Muscle of arm (tissue), 12 donors: ENCODE data around the gene CLASP1. TPM values are rescaled to one million over a fixed set of nuclear protein-coding genes. Genes with fewer than 3 reads are reported as not detected.
A peak's percentile ranks its signal among the peaks of the same experiment; 100 is the strongest.
"Not testable (repeated sequence)": the region's sequence is repeated elsewhere in the genome, so short reads cannot be mapped to it uniquely, and the experiment has no call there.

Source experiments
- DNase-seq: peaks from one replicate; pipeline ENCODE4 v3.0.0-alpha.2; 2013
- polyA plus RNA-seq, 12 donors: library from polyadenylated mRNA; unstranded; fragments of 120-200 nt; gene quantifications; one replicate each; pipeline ENCODE4 v1.2.1, GENCODE V29; 2013; ENCODE audit not compliant: insufficient read length in 12 of 12

CLASP1 gene
- polyA plus RNA-seq, 12 donors = 41.5 to 86.0 (median 58.7) TPM

DNA sequence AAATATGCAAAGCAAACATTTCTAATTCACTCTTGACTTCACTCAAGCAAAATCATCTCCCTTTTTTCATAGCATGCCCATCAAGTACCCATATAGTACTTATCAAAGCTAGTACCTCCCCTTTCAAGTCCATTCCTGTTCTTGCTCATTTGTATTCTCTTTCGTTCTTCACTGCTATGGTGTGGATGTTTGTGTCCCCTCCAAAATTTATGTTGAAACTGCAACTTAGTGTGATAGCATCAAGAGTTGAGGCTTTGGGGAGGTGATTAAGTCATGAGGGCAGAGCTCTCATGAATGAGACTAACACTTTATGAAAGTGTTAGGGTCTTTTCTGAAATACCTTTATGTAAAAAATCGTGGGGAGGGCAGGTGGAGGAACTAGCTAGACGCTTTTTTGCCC lies 65.7 kb downstream of the CLASP1 start:
- no peak for DNase-seq

DNA sequence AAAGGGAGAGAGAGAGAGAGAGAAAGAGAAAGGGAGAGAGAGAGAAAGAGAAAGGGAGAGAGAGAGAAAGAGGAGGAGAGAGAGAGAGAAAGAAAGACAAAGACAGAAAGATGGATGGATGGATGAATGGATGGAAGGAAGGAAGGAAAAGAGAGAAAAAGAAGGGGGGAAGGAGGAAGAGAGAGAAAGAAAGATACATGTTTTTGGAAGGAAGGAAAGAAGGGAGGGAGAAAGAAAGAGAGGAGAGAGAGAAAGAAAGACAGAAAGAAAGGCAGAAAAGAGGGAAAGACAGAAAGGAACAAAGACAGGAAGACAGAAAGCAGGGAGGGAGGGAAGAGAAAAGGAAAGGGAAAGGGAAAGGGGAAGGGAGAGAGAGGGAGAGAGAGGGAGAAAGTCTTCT lies 67.0 kb downstream of the CLASP1 start:
- DNase-seq = no peak

DNA sequence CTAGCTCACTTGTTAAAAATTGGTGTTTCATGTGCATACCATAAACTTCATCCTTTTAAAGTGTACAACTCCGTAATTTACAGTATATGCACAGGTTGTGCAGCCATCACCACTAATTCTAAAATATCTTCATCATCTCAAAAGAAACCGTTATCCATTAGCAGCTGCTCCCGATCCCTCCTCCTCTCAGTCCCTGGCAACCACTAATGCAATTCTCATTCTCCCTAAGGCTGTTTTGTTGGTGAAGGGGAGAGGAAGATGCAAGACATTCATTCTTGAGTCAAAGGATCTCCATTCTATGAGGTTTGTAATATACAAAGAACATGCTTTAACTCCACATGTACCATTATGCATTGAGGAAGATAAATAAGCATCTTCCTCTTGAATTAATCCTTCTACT lies 70.0 kb downstream of the CLASP1 start:
- no peak for DNase-seq

DNA sequence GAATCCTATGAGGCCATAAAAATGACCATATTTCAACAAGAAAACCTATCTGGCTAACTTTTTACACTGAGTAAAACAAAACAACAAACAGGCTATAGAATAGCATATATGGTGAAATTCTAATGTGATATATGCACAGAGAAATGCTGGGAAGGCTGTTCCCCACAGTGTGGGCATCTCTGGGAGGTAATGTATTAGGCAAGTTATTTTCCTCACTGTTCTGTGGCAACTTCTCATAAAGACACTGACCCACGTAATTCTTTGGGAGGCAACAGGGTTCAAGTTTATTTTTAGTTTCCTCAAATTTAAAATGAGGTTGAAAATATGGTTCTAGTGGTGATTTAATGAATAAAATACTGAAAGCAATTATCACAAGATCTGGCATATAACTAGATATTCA lies 71.9 kb downstream of the CLASP1 start:
- no peak for DNase-seq

DNA sequence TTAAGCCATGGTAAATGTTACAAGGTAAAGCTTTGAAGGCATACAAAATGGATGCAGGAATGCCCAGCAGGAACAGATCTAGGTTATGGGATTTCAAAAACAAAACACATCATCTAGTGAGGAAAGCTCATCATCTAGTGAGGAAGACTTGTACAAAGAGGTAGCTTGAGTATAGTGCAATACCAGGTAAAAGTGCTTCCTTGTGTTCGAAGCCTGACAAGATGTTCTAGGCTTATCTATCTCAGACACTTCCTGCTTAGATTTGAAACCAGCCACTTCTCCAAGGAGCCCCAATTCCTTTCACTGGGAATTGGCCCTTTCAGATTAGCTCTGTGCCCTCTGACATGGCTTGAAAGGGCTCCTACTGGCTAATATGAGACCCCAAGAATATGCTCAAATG lies 73.0 kb downstream of the CLASP1 start:
- DNase-seq = no peak

DNA sequence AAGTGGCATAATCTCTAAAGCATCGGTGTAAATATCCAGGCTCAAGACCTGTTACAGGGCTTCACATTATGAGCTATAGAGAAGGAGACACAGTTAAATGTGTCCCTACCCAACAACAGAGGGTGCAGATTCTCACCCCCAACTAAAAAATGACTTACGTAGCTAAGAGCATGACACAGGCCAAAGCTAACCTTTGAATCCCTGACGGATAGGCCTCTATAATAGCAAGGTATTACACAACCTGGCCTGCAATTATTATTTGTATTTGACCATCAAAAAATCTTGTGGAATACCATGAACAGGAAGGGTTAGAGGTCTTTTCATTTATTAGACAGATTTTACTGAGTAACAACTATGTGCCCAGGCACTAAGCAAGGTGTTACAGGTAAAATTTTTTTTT lies 73.5 kb downstream of the CLASP1 start:
- DNase-seq = no peak

DNA sequence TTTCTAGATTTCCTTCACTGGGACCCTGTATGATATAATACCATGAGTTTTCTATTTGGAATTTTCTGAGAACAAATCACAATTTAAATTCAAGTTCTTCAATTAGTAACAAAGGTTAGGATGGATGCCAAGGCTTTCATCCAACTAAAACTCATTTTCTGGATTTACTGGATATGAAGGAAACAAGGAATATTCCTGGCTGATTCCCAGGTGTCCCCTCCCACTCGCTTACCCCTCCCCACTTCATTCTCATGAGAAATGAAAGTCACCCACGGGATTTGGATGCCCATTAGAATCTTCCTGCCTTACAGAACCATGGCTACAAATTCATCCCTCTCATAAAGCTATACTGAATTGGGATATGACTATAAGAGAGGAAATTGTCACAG lies 78.6 kb downstream of the CLASP1 start:
- DNase-seq = no peak

DNA sequence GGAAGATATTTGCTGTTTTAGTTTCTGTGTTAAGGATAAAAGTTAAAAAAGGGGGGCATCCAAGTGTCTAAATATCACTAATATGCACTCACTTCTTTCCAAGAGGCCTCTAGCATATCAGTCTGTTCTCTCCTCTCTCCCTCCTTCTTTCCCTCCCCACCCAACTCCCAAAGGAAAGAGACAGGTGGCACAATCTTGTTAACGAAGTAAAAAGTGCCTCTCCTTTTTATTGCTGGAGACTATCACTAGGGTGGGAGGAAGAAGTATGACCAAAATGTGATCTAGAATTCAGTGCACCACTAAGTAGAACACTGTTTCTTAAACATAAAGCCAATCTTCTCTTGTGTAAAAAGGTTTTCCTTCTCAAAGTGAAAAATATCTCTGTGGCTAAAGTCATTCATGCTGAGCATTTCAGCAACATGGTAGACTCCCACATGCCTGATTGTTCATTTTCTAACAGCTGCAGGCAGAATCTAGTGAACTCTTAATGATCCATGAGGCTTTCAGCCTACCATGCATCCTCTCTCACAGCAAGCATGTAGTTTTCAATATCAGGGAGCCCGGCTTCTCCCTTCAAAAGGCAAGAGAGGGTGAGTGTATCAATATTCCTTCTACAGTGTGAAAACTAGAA lies 79.1 kb downstream of the CLASP1 start:
- no peak for DNase-seq

DNA sequence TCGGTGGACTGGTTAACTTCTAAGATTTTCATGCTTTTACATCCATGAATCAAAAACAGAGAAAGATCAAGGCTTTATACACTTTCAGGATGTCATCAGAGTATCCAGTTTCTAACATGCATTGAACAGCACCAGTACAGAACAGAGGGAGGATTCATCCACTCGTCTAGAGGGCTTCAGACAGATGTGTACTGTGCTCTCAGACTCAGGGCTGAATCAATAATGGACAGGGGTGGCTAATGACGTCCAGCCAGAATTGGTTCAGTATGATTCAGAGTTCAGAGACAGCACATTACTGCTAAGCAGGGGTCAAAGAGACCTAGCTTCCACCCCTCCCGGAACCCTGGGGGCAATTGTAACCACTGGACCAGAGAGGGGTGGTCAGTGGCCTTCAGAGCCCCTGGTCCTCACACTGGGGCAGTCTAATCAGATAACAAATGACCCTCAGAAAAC lies 81.3 kb downstream of the CLASP1 start:
- DNase-seq = no peak

DNA sequence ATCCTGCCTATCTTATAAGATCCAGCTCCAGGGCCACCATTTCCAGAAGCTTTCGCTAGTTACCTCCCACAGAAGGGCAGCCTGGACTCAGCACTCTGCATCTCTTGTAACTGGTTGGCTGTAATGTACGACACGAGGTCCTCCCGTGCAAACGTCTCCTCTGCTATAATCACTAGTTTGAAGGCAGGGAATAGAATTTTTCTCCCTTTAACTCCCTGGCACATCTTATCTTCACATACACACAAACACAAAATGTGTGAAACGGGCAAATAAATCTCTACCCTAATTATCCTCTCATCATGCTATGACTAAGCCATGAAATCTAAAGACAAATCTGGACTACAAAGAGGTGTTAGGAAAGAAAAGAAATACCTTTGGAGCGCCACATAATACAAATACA lies 81.8 kb downstream of the CLASP1 start:
- no peak for DNase-seq

DNA sequence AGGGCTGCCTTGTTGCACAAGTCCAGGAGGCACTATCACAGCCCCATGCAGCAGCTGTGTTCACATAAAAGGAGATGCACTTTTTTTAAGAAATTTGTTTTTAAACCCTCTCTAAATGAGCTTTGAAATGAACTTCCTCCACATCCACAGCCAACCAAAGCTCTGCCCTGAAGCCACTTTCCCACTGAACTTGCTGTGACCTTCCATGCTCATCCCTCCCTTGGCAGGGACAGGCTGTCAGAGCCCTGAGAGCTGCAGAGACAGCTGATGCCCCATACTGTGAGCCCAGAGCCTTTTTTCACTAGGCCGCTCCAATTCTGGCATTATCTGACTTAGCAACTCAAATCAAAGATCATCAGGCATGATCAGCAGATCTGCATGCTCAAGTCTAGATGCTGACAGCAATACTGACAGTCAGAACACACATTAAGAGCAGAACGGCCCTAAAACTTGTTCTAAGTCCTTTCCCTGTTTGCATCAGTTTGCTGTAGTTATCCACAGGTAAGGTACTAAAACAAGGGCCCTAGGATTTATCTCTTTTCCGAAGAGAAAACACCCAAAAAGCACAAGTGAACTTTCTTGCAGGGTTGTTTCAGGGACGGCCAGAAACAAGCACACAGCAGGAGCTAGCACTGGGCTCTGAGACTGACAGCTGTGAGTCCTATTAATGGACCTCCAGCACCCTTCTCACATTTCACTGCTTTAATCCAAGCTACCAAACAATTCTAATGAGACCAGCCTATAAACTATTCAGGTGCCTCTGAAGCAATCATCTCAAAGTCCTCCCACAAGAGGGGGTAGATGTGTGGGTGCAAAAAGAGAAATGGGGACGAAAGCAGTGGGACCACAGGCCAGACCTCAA lies 83.6 kb downstream of the CLASP1 start:
- DNase-seq = peak; percentile 50

DNA sequence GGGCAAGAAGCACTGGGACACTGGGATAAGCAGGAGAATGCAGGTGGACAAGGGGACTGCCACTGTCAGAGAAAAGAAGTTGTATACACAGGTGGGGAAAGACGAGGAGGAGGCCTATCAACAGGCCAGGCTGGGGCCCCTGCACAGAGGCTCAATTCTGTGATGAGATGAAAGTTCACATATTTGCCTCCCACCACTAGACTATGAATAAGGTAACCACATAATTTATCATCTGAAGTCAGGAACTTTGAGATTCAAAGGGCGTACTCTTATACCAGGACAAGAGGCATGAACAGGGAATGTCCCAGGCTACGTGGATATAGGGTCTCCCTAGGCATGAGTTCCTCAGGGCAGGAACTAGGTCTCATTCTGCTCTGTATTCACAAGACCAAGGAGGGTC lies 84.4 kb downstream of the CLASP1 start:
- no peak for DNase-seq

DNA sequence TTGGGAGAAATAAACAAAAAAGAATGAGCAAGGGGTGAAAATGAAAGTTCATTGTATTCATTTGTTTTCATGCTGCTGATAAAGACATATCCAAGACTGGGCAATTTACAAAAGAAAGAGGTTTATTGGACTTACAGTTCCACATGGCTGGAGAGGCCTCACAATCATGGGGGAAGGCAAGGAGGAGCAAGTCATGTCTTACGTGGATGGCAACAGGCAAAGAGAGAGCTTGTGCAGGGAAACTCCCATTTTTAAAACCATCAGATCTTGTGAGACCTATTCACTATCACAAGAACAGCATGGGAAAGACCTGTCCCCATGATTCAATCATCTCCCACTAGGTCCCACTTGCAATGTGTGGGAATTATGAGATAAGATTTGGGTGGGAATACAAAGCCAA lies 85.5 kb downstream of the CLASP1 start:
- DNase-seq = not testable (repeated sequence)

DNA sequence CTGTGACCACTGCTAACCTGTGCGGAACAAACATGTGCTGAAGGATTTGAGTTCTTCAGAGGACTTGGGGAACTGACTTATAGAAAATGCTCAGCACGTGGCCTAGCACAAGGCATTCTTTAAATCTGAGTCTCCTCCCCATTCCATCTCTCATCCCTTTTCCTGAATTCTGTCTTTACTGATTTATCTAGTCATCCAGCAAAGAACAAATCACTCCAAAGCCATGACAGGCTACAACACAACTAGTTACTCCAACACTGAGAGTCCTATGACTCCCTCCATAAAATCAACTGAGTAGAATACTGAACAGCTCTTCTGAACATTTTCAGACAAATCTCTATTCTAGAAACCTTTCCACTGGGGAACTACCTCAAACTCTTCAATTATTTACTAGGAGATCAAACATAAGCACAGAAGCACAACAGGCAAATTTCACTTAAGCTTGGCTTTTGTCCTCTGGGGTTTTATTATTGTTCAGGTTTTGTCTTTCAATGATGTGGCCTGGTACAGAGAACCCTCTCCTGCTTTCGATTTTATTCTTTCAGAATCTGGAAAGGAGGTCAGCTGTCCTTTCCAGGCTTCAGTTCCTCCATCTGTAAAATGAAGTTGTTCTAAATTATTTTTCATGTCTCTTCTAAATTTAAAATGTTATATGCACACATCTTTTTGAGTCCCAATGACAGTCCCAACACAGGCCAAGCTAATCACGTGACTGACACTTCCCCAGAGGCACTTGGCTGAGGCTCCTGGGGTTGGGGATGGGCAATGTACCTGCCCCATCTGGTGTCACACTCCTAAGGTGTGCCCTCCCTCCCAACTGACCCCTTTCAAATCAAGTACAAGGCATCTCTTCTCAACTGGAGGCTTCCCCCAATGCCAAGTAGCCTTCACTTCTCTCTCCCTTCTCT lies 86.7 kb downstream of the CLASP1 start:
- DNase-seq = no peak

DNA sequence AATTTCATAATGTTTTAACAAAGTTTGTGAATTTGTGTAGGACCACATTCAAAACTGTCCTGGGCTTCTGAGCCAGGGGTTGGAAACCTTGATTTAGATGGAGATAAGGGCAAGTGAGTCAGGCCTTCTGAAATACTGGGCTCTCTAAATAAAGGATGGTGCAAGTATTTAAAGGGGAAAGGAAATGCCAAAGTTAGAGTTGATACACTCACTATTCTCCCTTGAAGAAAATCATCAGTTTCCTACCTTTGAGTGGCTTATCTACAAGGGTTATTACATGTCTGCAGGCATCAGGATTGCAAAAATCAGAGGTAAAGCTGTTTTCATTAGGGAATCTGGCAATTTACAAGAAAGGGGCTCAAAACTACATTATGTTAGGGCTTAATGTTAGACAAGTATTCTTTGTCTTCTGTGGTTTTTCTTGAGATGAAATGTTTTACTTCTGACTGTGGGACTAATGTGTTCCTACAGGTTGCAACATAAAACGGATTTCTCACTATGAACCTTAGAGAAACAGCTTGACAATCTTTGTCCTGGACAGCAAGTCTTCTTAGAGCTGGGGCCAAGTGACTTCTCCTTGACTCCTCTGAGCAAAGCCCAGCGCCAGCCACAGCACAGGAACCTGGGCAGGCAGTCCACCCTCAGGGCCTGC lies 87.5 kb downstream of the CLASP1 start:
- DNase-seq = no peak

DNA sequence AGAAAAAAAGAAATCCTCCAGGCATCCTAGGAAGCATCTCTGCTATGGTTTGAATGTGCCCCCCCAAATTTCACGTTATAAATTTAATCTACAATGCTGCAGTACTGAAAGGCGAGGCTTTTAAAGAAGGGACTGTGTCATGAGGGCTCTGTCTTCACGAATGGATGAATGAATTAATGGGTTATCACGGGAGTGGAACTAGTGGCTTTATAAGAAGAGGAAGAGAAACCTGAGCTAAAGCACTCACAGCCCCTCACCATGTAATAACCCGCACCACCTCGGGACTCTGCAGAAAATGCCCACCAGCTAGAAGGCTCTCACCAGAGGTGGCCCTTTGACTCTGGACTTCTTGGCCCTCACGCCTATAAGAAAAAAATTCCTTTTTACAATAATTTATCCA lies 90.9 kb downstream of the CLASP1 start:
- no peak for DNase-seq

DNA sequence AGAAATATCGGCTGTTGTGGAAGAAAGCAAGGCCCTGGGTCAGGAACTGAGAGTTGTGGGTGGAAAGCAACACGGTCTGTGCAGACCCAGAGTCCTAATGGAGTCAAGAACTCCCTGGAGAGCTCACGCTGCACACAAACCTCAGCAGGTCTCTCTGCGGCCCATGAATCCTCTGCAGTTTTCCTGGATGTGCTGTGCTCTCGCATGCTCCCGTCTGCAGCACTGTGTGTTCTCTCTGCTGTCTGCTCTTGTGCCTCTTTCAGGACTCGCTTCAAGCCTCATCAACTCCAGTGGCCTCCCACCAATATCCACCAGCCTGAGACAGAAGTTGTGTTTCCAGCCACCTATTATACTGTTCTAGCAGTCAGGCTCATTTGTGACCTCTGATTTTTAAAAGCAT lies 94.3 kb downstream of the CLASP1 start:
- no peak for DNase-seq

DNA sequence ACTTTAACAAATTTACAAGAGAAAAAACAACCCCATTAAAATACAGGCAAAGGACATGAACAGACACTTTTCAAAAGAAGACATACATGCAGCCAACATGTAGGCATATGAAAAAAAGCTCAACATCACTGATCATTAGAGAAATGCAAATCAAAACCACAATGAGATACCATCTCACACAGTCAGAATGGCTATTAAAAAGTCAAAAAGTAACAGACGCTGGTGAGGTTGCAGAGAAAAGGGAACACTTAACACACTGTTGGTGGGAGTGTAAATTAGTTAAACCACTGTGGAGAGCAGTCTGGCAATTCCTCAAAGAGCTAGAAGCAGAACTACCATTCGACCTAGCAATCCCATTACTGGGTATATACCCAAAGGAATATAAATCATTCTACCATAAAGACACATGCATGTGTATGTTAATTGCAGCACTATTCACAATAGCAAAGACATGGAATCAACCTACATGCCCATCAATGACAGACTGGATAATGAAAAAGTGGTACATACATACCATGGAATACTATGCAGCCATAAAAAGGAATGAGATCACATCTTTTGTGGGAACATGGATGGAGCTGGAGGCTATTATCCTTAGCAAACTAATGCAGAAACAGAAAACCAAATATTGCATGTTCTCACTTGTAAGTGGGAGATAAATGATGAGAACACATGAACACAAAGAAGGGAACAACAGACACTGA lies 96.6 kb downstream of the CLASP1 start:
- DNase-seq = not testable (repeated sequence)

DNA sequence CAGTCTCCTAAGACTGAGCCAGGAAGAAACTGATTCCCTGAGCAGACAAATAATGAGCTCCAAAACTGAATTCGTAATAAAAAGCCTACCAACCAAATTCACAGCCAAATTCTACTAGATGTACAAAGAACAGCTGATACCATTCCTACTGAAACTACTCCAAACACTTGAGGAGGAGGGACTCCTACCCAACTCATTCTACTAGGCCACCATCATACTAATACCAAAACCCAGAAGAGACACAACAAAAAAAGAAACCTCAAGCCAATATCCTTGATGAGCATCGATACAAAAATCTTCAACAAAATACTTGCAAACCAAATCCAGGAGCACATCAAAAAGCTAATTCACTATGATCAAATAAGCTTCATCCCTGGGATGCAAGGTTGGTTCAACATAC lies 98.6 kb downstream of the CLASP1 start:
- DNase-seq = no peak

DNA sequence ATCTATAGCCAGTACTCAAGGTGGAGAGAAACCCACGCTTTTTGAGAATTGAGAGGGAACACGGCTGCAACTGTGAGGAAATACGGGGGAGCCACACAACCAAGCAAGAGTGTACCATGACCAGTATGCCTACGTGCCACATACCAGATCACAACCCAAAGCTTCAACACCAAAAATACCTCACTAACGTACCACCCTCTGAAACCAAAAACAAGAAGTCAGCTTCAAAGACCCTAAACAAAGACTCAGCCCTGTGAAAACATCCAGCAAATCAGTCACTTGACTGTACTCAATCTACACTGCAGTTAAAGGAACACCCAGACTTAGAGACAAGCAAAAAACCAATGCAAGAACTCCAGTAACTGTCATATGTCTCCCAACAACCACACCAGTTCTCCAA lies 101.6 kb downstream of the CLASP1 start:
- no peak for DNase-seq

DNA sequence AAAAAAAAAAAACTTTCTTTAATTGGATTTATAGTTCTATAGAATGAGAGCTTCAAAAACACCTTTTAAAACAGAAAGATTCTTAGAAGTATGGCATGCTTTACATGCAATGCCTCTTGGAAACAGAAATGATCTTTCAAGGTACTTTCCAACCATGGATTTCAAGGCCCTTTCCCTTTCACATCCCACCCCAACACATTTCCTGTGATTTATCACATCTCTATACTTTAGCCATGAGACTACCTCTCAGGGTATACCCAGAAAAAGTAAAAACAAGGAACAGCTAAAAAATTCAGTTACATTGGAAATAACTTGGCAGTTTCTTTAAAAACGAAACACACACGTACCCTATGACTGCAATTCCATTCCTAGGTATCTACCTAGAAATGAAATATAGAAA lies 103.3 kb downstream of the CLASP1 start:
- DNase-seq = no peak
